Measurements from ENCODE around the gene HTR7.

- TF ChIP-seq CTCF (IDR thresholded peaks at IDR 0.05; ENCODE audit: poor library complexity), result no peak
- TF ChIP-seq EZH2phosphoT487 (IDR thresholded peaks at IDR 0.05; ENCODE audit: low read depth, severe bottlenecking, unreplicated experiment), result no peak
- no peak for TF ChIP-seq EZH2 (IDR thresholded peaks at IDR 0.05; ENCODE audit: borderline replicate concordance)
Observed at GRCh38 chr10:90775351-90776028, 82.3 kb downstream of the HTR7 start.

Data from hepatocyte (in vitro differentiated cells).